ENCODE results near the gene RAX2. TPM values are rescaled to one million over a fixed set of nuclear protein-coding genes. Genes with fewer than 3 reads are reported as not detected.

RAX2 gene
- total and polyA plus RNA-seq, 2 donors, result 0.07 to 0.09 TPM

GRCh38 chr19:3743486-3743885 lies 28.5 kb downstream of the RAX2 start:
- H3K27ac ChIP-seq (ENCODE audit: low read depth in 1 of 2, low read length in 1 of 2), result no peak overlapping the region
- H3K9me3 ChIP-seq (ENCODE audit: control insufficient read depth in 2 of 2, insufficient read depth in 1 of 2, low read length in 1 of 2), result no peaks in the 10 kb centered on the region
- H3K4me1 ChIP-seq (ENCODE audit: control insufficient read depth in 2 of 2, insufficient read depth in 2 of 2, low read length in 2 of 2), result no peaks in the 10 kb centered on the region
- no peaks in the 10 kb centered on the region for H3K27me3 ChIP-seq (ENCODE audit: control insufficient read depth in 2 of 2, insufficient read depth in 1 of 2, low read length in 1 of 2)
- DNase-seq (ENCODE audit: low read depth in 6 of 9, low spot score in 9 of 9), result no peak
- H3K36me3 ChIP-seq (ENCODE audit: control insufficient read depth in 2 of 2, insufficient read depth in 2 of 2, low read length in 1 of 2), result no peaks in the 10 kb centered on the region
- H3K4me3 ChIP-seq (ENCODE audit: low read length in 2 of 2), result no peak overlapping the region
- WGBS, result 97% methylated on average over 2 of the region's 2 CpGs

DNA sequence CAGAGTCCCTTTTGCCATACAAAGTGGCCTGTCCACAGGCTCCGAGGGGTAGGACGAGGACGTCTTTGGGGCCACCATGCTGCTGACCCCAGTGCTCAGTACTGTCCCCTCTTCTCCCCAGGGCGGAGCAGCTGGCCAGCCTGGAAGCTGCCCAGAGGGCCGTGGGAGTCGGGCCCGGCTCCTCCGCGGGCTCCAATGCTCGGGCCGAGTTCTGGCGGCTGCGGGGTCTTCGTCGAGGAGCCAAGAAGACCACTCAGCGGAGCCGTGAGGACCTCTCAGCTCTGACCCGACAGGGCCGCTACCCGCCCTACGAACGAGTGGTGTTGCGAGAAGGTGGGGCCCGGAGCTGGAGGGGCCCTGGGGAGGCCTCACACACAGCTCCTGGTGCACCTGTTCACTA lies 31.6 kb downstream of the RAX2 start:
- Histone ChIP-seq H3K27me3 (ENCODE audit: control insufficient read depth in 2 of 2, insufficient read depth in 1 of 2, low read length in 1 of 2) (no peaks in the 10 kb centered on the region), H3K9me3 (ENCODE audit: control insufficient read depth in 2 of 2, insufficient read depth in 1 of 2, low read length in 1 of 2) (no peaks in the 10 kb centered on the region), H3K4me1 (ENCODE audit: control insufficient read depth in 2 of 2, insufficient read depth in 2 of 2, low read length in 2 of 2) (no peaks in the 10 kb centered on the region), H3K36me3 (ENCODE audit: control insufficient read depth in 2 of 2, insufficient read depth in 2 of 2, low read length in 1 of 2) (no peaks in the 10 kb centered on the region), H3K4me3 (ENCODE audit: low read length in 2 of 2) (no peak overlapping the region), H3K27ac (ENCODE audit: low read depth in 1 of 2, low read length in 1 of 2) (no peak overlapping the region)
- WGBS, result 98% methylated on average over 24 of the region's 24 CpGs
- no peak for DNase-seq (ENCODE audit: low read depth in 6 of 9, low spot score in 9 of 9)

DNA sequence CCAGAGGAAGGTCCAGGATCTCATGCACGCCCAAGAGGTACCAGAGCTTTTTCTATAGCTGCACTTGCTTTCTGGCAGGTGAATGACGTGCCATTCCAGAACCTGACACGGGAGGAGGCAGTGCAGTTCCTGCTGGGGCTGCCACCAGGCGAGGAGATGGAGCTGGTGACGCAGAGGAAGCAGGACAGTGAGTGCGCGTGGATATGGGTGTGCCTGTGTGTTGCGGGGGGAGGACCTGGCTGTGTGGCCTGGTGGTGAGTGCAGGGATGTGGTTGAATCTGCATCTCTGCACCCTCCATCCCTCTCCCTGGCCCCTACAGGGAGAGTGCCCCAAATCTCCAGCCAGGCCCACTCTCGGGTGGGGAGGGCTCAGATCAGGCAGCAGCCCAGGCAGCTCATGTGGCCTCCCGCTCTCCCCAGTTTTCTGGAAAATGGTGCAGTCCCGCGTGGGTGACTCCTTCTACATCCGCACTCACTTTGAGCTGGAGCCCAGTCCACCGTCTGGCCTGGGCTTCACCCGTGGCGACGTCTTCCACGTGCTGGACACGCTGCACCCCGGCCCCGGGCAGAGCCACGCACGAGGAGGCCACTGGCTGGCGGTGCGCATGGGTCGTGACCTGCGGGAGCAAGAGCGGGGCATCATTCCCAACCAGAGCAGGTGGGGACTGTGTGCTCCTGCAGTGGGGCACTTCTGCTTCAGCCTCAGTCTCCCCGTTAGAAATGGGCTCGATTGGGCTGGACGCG lies 33.4 kb downstream of the RAX2 start:
- Histone ChIP-seq H3K9me3 (ENCODE audit: control insufficient read depth in 2 of 2, insufficient read depth in 1 of 2, low read length in 1 of 2) (no peaks in the 10 kb centered on the region), H3K36me3 (ENCODE audit: control insufficient read depth in 2 of 2, insufficient read depth in 2 of 2, low read length in 1 of 2) (no peaks in the 10 kb centered on the region), H3K4me3 (ENCODE audit: low read length in 2 of 2) (no peak overlapping the region), H3K27ac (ENCODE audit: low read depth in 1 of 2, low read length in 1 of 2) (no peak overlapping the region), H3K27me3 (ENCODE audit: control insufficient read depth in 2 of 2, insufficient read depth in 1 of 2, low read length in 1 of 2) (no peaks in the 10 kb centered on the region), H3K4me1 (ENCODE audit: control insufficient read depth in 2 of 2, insufficient read depth in 2 of 2, low read length in 2 of 2) (no peaks in the 10 kb centered on the region)
- no peak for DNase-seq (ENCODE audit: low read depth in 6 of 9, low spot score in 9 of 9)
- WGBS, result 96% methylated on average over 32 of the region's 32 CpGs

DNA sequence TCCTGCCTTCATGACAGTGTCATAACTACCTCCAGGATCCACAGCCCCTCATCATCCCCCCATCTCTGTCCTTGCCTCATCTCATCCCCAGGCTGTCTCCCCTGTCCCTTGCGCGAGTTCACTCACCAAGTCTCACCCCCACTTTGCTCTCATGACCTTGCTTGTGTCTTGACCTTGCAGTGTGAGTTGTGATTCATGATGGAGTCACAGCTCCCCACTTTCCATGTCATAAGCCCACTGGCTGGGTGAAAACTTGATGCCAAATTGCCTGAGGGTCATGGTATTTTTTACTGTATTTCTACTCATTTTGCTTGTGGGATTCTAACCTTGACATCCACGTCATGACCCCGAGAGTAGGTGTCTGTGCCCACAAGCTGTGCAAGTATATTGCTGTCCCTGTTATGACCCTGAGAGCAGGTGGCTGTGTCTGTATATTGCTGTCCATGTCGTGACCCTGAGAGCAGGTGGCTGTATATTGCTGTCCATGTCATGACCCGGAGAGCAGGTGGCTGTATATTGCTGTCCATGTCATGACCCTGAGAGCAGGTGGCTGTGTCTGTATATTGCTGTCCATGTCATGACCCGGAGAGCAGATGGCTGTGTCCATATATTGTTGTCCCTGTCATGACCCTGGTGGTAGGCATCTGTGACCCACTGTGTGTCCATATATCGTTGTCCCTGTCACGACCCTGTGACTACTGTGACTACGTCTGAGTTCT lies 34.4 kb downstream of the RAX2 start:
- Histone ChIP-seq H3K27me3 (ENCODE audit: control insufficient read depth in 2 of 2, insufficient read depth in 1 of 2, low read length in 1 of 2) (no peaks in the 10 kb centered on the region), H3K27ac (ENCODE audit: low read depth in 1 of 2, low read length in 1 of 2) (no peak overlapping the region), H3K4me1 (ENCODE audit: control insufficient read depth in 2 of 2, insufficient read depth in 2 of 2, low read length in 2 of 2) (no peaks in the 10 kb centered on the region), H3K9me3 (ENCODE audit: control insufficient read depth in 2 of 2, insufficient read depth in 1 of 2, low read length in 1 of 2) (no peaks in the 10 kb centered on the region), H3K36me3 (ENCODE audit: control insufficient read depth in 2 of 2, insufficient read depth in 2 of 2, low read length in 1 of 2) (no peaks in the 10 kb centered on the region), H3K4me3 (ENCODE audit: low read length in 2 of 2) (no peak overlapping the region)
- no peak for DNase-seq (ENCODE audit: low read depth in 6 of 9, low spot score in 9 of 9)
- 95% methylated on average over 10 of the region's 10 CpGs for WGBS

DNA sequence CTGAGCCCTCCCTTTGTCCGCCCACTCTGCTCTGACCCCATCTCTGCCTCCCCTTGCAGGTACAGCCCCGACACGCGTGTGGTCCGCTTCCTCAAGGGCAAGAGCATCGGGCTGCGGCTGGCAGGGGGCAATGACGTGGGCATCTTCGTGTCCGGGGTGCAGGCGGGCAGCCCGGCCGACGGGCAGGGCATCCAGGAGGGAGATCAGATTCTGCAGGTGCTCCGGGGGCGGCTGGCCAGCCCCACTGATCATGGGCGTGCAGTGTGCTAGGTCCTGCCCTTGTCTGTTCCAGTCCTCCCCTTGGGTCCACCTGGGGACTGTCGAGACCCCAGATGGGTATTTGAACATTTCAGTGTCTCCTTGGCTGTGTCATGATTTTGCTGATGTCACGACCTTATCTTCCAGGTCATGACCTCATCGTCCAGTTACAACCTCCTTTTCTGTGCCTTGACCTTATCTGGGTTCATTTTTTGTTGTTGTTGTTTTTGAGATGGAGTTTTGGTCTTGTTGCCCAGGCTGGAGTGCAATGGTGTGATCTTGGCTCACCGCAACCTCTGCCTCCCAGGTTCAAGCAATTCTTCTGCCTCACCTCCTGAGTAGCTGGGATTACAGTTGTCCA lies 35.8 kb downstream of the RAX2 start:
- Histone ChIP-seq H3K4me1 (ENCODE audit: control insufficient read depth in 2 of 2, insufficient read depth in 2 of 2, low read length in 2 of 2) (no peaks in the 10 kb centered on the region), H3K27me3 (ENCODE audit: control insufficient read depth in 2 of 2, insufficient read depth in 1 of 2, low read length in 1 of 2) (no peaks in the 10 kb centered on the region), H3K27ac (ENCODE audit: low read depth in 1 of 2, low read length in 1 of 2) (no peak overlapping the region), H3K36me3 (ENCODE audit: control insufficient read depth in 2 of 2, insufficient read depth in 2 of 2, low read length in 1 of 2) (no peaks in the 10 kb centered on the region), H3K9me3 (ENCODE audit: control insufficient read depth in 2 of 2, insufficient read depth in 1 of 2, low read length in 1 of 2) (no peaks in the 10 kb centered on the region), H3K4me3 (ENCODE audit: low read length in 2 of 2) (no peak overlapping the region)
- DNase-seq (ENCODE audit: low read depth in 6 of 9, low spot score in 9 of 9), result no peak
- WGBS, result 93% methylated on average over 21 of the region's 21 CpGs

- no peak for DNase-seq (ENCODE audit: low read depth in 6 of 9, low spot score in 9 of 9)
- Histone ChIP-seq H3K4me3 (ENCODE audit: low read length in 2 of 2) (no peak overlapping the region), H3K27ac (ENCODE audit: low read depth in 1 of 2, low read length in 1 of 2) (no peak overlapping the region), H3K4me1 (ENCODE audit: control insufficient read depth in 2 of 2, insufficient read depth in 2 of 2, low read length in 2 of 2) (no peaks in the 10 kb centered on the region), H3K9me3 (ENCODE audit: control insufficient read depth in 2 of 2, insufficient read depth in 1 of 2, low read length in 1 of 2) (no peaks in the 10 kb centered on the region), H3K27me3 (ENCODE audit: control insufficient read depth in 2 of 2, insufficient read depth in 1 of 2, low read length in 1 of 2) (no peaks in the 10 kb centered on the region), H3K36me3 (ENCODE audit: control insufficient read depth in 2 of 2, insufficient read depth in 2 of 2, low read length in 1 of 2) (no peaks in the 10 kb centered on the region)
- 96% methylated on average over 14 of the region's 14 CpGs for WGBS
Observed at GRCh38 chr19:3734310-3734600, 37.8 kb downstream of the RAX2 start.

DNA sequence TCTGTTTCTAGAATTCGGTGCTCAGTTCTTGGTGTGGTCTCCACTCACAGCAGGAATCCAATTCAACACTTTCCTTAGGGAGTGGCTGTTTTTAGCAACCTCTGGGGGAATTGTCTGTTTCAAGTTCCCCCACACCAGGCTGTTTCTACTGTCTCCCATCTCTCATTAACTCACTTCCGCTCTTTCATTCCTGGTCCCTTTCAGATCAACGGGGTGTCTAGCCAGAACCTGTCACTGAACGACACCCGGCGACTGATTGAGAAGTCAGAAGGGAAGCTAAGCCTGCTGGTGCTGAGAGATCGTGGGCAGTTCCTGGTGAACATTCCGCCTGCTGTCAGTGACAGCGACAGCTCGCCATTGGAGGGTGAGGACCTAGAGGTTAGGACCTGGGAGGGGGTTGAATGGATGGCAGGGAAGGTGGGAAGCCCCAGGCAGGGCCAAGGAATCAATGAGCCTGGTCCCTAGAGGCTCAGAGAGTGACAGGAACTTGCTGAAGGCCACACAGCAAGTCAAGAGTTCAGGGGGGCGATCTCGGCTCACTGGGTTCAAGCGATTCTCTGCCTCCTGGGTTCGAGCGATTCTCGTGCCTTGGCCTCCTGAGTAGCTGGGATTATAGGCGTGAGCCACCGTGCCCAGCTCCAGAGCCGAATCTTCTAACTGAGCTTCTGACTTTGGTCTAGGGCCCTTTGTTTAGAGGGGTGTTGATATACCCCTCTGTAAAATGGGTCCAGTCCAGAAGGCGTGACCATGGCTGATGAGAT lies 38.3 kb downstream of the RAX2 start:
- Histone ChIP-seq H3K9me3 (ENCODE audit: control insufficient read depth in 2 of 2, insufficient read depth in 1 of 2, low read length in 1 of 2) (no peaks in the 10 kb centered on the region), H3K27me3 (ENCODE audit: control insufficient read depth in 2 of 2, insufficient read depth in 1 of 2, low read length in 1 of 2) (no peaks in the 10 kb centered on the region), H3K4me1 (ENCODE audit: control insufficient read depth in 2 of 2, insufficient read depth in 2 of 2, low read length in 2 of 2) (no peaks in the 10 kb centered on the region), H3K27ac (ENCODE audit: low read depth in 1 of 2, low read length in 1 of 2) (no peak overlapping the region), H3K4me3 (ENCODE audit: low read length in 2 of 2) (no peak overlapping the region), H3K36me3 (ENCODE audit: control insufficient read depth in 2 of 2, insufficient read depth in 2 of 2, low read length in 1 of 2) (no peaks in the 10 kb centered on the region)
- 86% methylated on average over 20 of the region's 20 CpGs for WGBS
- no peak for DNase-seq (ENCODE audit: low read depth in 6 of 9, low spot score in 9 of 9)

DNA sequence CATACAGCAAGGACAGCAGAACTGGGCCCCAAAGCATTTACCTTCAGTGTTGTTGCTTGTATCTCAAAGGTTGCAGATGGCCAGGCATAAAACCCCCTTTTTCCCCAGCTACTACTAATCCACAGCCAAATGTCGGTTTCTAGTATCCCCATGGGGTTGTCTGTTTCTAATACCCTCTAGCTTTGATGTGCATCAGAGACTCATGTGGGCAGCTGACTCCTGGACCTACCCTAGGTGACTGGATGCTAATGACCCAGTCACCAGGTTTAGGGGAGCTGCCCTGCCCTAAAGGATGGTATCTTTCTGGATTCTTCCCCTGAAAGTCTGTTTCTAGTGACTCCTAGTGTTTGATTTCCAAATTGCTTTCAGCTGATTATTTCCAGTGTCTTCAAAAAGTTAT lies 39.9 kb downstream of the RAX2 start:
- no peak for DNase-seq (ENCODE audit: low read depth in 6 of 9, low spot score in 9 of 9)
- 95% methylated on average over 1 of the region's 1 CpG for WGBS
- Histone ChIP-seq H3K4me3 (ENCODE audit: low read length in 2 of 2) (no peak overlapping the region), H3K27me3 (ENCODE audit: control insufficient read depth in 2 of 2, insufficient read depth in 1 of 2, low read length in 1 of 2) (no peaks in the 10 kb centered on the region), H3K4me1 (ENCODE audit: control insufficient read depth in 2 of 2, insufficient read depth in 2 of 2, low read length in 2 of 2) (no peaks in the 10 kb centered on the region), H3K9me3 (ENCODE audit: control insufficient read depth in 2 of 2, insufficient read depth in 1 of 2, low read length in 1 of 2) (no peaks in the 10 kb centered on the region), H3K27ac (ENCODE audit: low read depth in 1 of 2, low read length in 1 of 2) (no peak overlapping the region), H3K36me3 (ENCODE audit: control insufficient read depth in 2 of 2, insufficient read depth in 2 of 2, low read length in 1 of 2) (no peaks in the 10 kb centered on the region)

DNA sequence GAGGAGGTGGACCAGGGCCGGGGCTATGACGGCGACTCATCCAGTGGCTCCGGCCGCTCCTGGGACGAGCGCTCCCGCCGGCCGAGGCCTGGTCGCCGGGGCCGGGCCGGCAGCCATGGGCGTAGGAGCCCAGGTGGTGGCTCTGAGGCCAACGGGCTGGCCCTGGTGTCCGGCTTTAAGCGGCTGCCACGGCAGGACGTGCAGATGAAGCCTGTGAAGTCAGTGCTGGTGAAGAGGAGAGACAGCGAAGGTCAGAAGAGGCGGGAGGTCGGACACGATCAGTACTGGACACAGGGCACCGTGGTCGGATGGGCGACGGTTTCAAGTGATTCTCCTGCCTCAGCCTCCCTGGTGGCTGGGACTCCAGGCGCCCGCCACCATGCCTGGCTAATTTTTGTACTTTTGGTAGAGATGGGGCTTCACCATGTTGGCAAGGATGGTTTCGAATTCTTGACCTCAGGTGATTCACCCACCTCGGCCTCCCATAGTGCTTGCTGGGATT lies 41.5 kb downstream of the RAX2 start:
- Histone ChIP-seq H3K4me3 (ENCODE audit: low read length in 2 of 2) (no peak overlapping the region), H3K36me3 (ENCODE audit: control insufficient read depth in 2 of 2, insufficient read depth in 2 of 2, low read length in 1 of 2) (no peaks in the 10 kb centered on the region), H3K9me3 (ENCODE audit: control insufficient read depth in 2 of 2, insufficient read depth in 1 of 2, low read length in 1 of 2) (peaks cover 0 to 1% of the 10 kb centered on the region in 2 donors), H3K27me3 (ENCODE audit: control insufficient read depth in 2 of 2, insufficient read depth in 1 of 2, low read length in 1 of 2) (peaks cover 2 to 9% of the 10 kb centered on the region in 2 donors), H3K27ac (ENCODE audit: low read depth in 1 of 2, low read length in 1 of 2) (no peak overlapping the region), H3K4me1 (ENCODE audit: control insufficient read depth in 2 of 2, insufficient read depth in 2 of 2, low read length in 2 of 2) (no peaks in the 10 kb centered on the region)
- no peak for DNase-seq (ENCODE audit: low read depth in 6 of 9, low spot score in 9 of 9)
- WGBS, result 97% methylated on average over 32 of the region's 32 CpGs
